Activated gamma-delta T cell treated with anti-CD3 and anti-CD28 coated beads, Interleukin-2, amount 50 U/mL, for 16 hours (primary cell): ENCODE measurements around the gene TFRC.
"Not testable (repeated sequence)": the region's sequence is repeated elsewhere in the genome, so short reads cannot be mapped to it uniquely, and the experiment has no call there.

Source experiments
- DNase-seq: peaks from one replicate; pipeline ENCODE4 v3.0.0-alpha.2; 2020; ENCODE audit warnings: low read depth

Gene TFRC

GRCh38 chr3:196048922-196049598 is 32.8 kb downstream of the TFRC start:
- DNase-seq, result no peak

- DNase-seq, result no peak
Measured at GRCh38 chr3:196047391-196048030, 34.4 kb downstream of the TFRC start.

GRCh38 chr3:196044513-196044912 is 37.4 kb downstream of the TFRC start:
- no peak for DNase-seq

- DNase-seq, result no peak
Measured at GRCh38 chr3:196042673-196043072, 39.2 kb downstream of the TFRC start.

GRCh38 chr3:196039359-196039758 is 42.5 kb downstream of the TFRC start:
- DNase-seq, result no peak

- not testable (repeated sequence) for DNase-seq
Measured at GRCh38 chr3:196026059-196026458, 55.8 kb downstream of the TFRC start.

- no peak for DNase-seq
Measured at GRCh38 chr3:196024968-196025367, 56.9 kb downstream of the TFRC start.

GRCh38 chr3:196023947-196024346 is 57.9 kb downstream of the TFRC start:
- no peak for DNase-seq

GRCh38 chr3:196022499-196022878 is 59.4 kb downstream of the TFRC start:
- not testable (repeated sequence) for DNase-seq

GRCh38 chr3:196020373-196020772 is 61.5 kb downstream of the TFRC start:
- DNase-seq, result no peak

GRCh38 chr3:196019576-196019975 is 62.3 kb downstream of the TFRC start:
- DNase-seq, result not testable (repeated sequence)

- not testable (repeated sequence) for DNase-seq
Measured at GRCh38 chr3:196018159-196018558, 63.7 kb downstream of the TFRC start.

GRCh38 chr3:196016485-196016884 is 65.4 kb downstream of the TFRC start:
- DNase-seq, result no peak

- DNase-seq, result no peak
Measured at GRCh38 chr3:196016059-196016458, 65.8 kb downstream of the TFRC start.

GRCh38 chr3:196013587-196014487 is 68.1 kb downstream of the TFRC start:
- DNase-seq, result no peak

GRCh38 chr3:196012941-196013476 is 68.9 kb downstream of the TFRC start:
- no peak for DNase-seq

GRCh38 chr3:196012481-196012880 is 69.4 kb downstream of the TFRC start:
- DNase-seq, result no peak

GRCh38 chr3:196009456-196009855 is 72.4 kb downstream of the TFRC start:
- DNase-seq, result no peak

GRCh38 chr3:196008929-196009328 is 73.0 kb downstream of the TFRC start:
- no peak for DNase-seq

- no peak for DNase-seq
Measured at GRCh38 chr3:196008387-196008786, 73.5 kb downstream of the TFRC start.

GRCh38 chr3:196007744-196008335 is 74.0 kb downstream of the TFRC start:
- no peak for DNase-seq

- not testable (repeated sequence) for DNase-seq
Measured at GRCh38 chr3:196005338-196005737, 76.6 kb downstream of the TFRC start.
